ENCODE measurements around the gene GDF15.

Gene GDF15

GRCh38 chr19:18385359-18385674 lies 641 bp upstream of the GDF15 start:
- TF ChIP-seq EZH2phosphoT487 (conservative IDR thresholded peaks at IDR 0.05; ENCODE audit: low read length) (no peak), CTCF (IDR thresholded peaks at IDR 0.05; ENCODE audit: insufficient read depth, low read length, poor library complexity, severe bottlenecking) (no peak)
- no peaks in the 10 kb centered on the region for H3K79me2 ChIP-seq (ENCODE audit: insufficient read depth, low read length)
- no peak overlapping the region for H3K9ac ChIP-seq (ENCODE audit: low read length)
- H3K4me3 ChIP-seq (ENCODE audit: insufficient read depth, low read length, poor library complexity, severe bottlenecking), result no peak overlapping the region
- H3K27ac ChIP-seq (ENCODE audit: low read depth, low read length), result no peak overlapping the region
- H3K9me3 ChIP-seq (ENCODE audit: insufficient read depth, low read length), result no peaks in the 10 kb centered on the region
- H3F3A ChIP-seq (ENCODE audit: insufficient read depth), result no peaks in the 10 kb centered on the region
- no peaks in the 10 kb centered on the region for H4K20me1 ChIP-seq (ENCODE audit: low read depth, low read length)
- H3K4me2 ChIP-seq (ENCODE audit: low read depth, low read length, poor library complexity, severe bottlenecking), result no peak overlapping the region
- H3K36me3 ChIP-seq (ENCODE audit: low read length), result no peaks in the 10 kb centered on the region
- H3K27me3 ChIP-seq (ENCODE audit: low read length), result no peaks in the 10 kb centered on the region
- H3K9me2 ChIP-seq (replicated peaks; ENCODE audit: insufficient read depth, low read length), result no peaks in the 10 kb centered on the region
- no peak overlapping the region for H2AFZ ChIP-seq (ENCODE audit: low read depth, low read length, severe bottlenecking)

GRCh38 chr19:18386543-18387271 lies 749 bp downstream of the GDF15 start:
- H3K9ac ChIP-seq (ENCODE audit: low read length), result no peak overlapping the region
- H3K27me3 ChIP-seq (ENCODE audit: low read length), result no peaks in the 10 kb centered on the region
- no peaks in the 10 kb centered on the region for H3K79me2 ChIP-seq (ENCODE audit: insufficient read depth, low read length)
- no peak overlapping the region for H2AFZ ChIP-seq (ENCODE audit: low read depth, low read length, severe bottlenecking)
- no peaks in the 10 kb centered on the region for H3F3A ChIP-seq (ENCODE audit: insufficient read depth)
- no peak overlapping the region for H3K4me3 ChIP-seq (ENCODE audit: insufficient read depth, low read length, poor library complexity, severe bottlenecking)
- no peak overlapping the region for H3K4me2 ChIP-seq (ENCODE audit: low read depth, low read length, poor library complexity, severe bottlenecking)
- no peaks in the 10 kb centered on the region for H4K20me1 ChIP-seq (ENCODE audit: low read depth, low read length)
- TF ChIP-seq EZH2phosphoT487 (conservative IDR thresholded peaks at IDR 0.05; ENCODE audit: low read length) (no peak), CTCF (IDR thresholded peaks at IDR 0.05; ENCODE audit: insufficient read depth, low read length, poor library complexity, severe bottlenecking) (no peak)
- H3K9me3 ChIP-seq (ENCODE audit: insufficient read depth, low read length), result no peaks in the 10 kb centered on the region
- no peaks in the 10 kb centered on the region for H3K36me3 ChIP-seq (ENCODE audit: low read length)
- H3K9me2 ChIP-seq (replicated peaks; ENCODE audit: insufficient read depth, low read length), result no peaks in the 10 kb centered on the region
- no peak overlapping the region for H3K27ac ChIP-seq (ENCODE audit: low read depth, low read length)

GRCh38 chr19:18388100-18388959 lies 2.4 kb downstream of the GDF15 start:
- H3K27ac ChIP-seq (ENCODE audit: low read depth, low read length), result no peak overlapping the region
- peak overlapping the region; percentile 35 for H3K4me2 ChIP-seq (ENCODE audit: low read depth, low read length, poor library complexity, severe bottlenecking)
- no peak overlapping the region for H2AFZ ChIP-seq (ENCODE audit: low read depth, low read length, severe bottlenecking)

More at GRCh38 chr19:18388100-18388959, 2.4 kb downstream of the GDF15 start:
- no peaks in the 10 kb centered on the region for H3K36me3 ChIP-seq (ENCODE audit: low read length)
- H3F3A ChIP-seq (ENCODE audit: insufficient read depth), result no peaks in the 10 kb centered on the region
- H3K9me2 ChIP-seq (replicated peaks; ENCODE audit: insufficient read depth, low read length), result no peaks in the 10 kb centered on the region
- no peaks in the 10 kb centered on the region for H4K20me1 ChIP-seq (ENCODE audit: low read depth, low read length)
- H3K27me3 ChIP-seq (ENCODE audit: low read length), result no peaks in the 10 kb centered on the region
- no peaks in the 10 kb centered on the region for H3K79me2 ChIP-seq (ENCODE audit: insufficient read depth, low read length)
- H3K9me3 ChIP-seq (ENCODE audit: insufficient read depth, low read length), result no peaks in the 10 kb centered on the region
- TF ChIP-seq CTCF (IDR thresholded peaks at IDR 0.05; ENCODE audit: insufficient read depth, low read length, poor library complexity, severe bottlenecking), result peak; percentile 91
- no peak for TF ChIP-seq EZH2phosphoT487 (conservative IDR thresholded peaks at IDR 0.05; ENCODE audit: low read length)
- no peak overlapping the region for H3K9ac ChIP-seq (ENCODE audit: low read length)
- no peak overlapping the region for H3K4me3 ChIP-seq (ENCODE audit: insufficient read depth, low read length, poor library complexity, severe bottlenecking)
